K562 (cell line): ENCODE data around the gene GABRB2. TPM values are rescaled to one million over a fixed set of nuclear protein-coding genes. Genes with fewer than 3 reads are reported as not detected.

Source experiments
- ATAC-seq: fragments of 200-7000 bp; cut with Tn5 transposase; 3 replicates; pipeline ENCODE4 v1.9.1; 2020; ENCODE audit warnings: moderate library complexity
- BruUV-seq: library from RNA; stranded (reverse); fragments of 400-500 nt; replicated peaks from 2 replicates; lab custom pipeline; 2021; lab: Mats Ljungman, UMichigan
- CTCF ChIA-PET: fragments of 300-600 bp; formaldehyde crosslinking; extraction: SDS; loops from one replicate; lab custom pipeline; 2021; ENCODE audit warnings: low intra/inter-chr PET ratio; lab: Yijun Ruan, JAX
- POLR2A ChIA-PET: fragments of 300-600, 350-650 bp; sonication (Branson Sonifier 250); formaldehyde crosslinking; extraction: SDS; loops from one replicate; lab custom pipeline; 2021; ENCODE audit warnings: antibody characterized with exemption, inconsistent platforms; lab: Yijun Ruan, JAX
- DNase-seq, 4 experiments: peaks; one replicate each; pipeline versions ENCODE4 v3.0.0 to v3.0.0-alpha.2; 2011 to 2018; ENCODE audit warnings: low spot score in 3 of 4, mixed read lengths in 3 of 4; ENCODE audit errors: extremely low read depth in 1 of 4
- FAIRE-seq: peaks from 2 replicates; lab custom pipeline; 2011; peaks lifted over from hg19 to GRCh38; lab: Jason Lieb, UNC
- H2AFZ ChIP-seq: 2 replicates; pipeline ENCODE4 v1.6.0; 2011; ENCODE audit warnings: low read depth, low read length, control low read depth, inconsistent platforms
- H3K27ac ChIP-seq: fragments of 200-600 bp; 3 replicates; pipeline ENCODE4 v1.8.0; 2011; ENCODE audit warnings: low read depth, mild to moderate bottlenecking, control low read depth, inconsistent platforms, low read length, moderate library complexity, mixed read lengths; ENCODE audit errors: extremely low read depth
- H3K27me3 ChIP-seq, 2 experiments: fragments of 300-600 bp in 1 of 2; 2 replicates in 1 of 2; 3 replicates in 1 of 2; pipeline versions ENCODE4 v1.6.0 to v1.8.0; 2011; ENCODE audit warnings: inconsistent platforms in 2 of 2, low read length in 2 of 2, mild to moderate bottlenecking in 1 of 2, mixed read lengths in 1 of 2, moderate library complexity in 1 of 2; ENCODE audit not compliant: control insufficient read depth in 2 of 2, insufficient read depth in 2 of 2
- H3K36me3 ChIP-seq: fragments of 300-600 bp; 3 replicates; pipeline ENCODE4 v1.8.0; 2011; ENCODE audit warnings: mild to moderate bottlenecking, low read length, inconsistent platforms; ENCODE audit not compliant: control insufficient read depth, insufficient read depth
- H3K4me1 ChIP-seq, 2 experiments: fragments of 200-600 bp in 1 of 2; replicated peaks in 1 of 2; 2 replicates in 1 of 2; 3 replicates in 1 of 2; pipeline versions ENCODE4 v1.5.1 to v1.8.0; 2011; ENCODE audit warnings: inconsistent platforms in 2 of 2, low read length in 2 of 2, mild to moderate bottlenecking in 1 of 2, mixed read lengths in 1 of 2, moderate library complexity in 1 of 2; ENCODE audit not compliant: control insufficient read depth in 2 of 2, insufficient read depth in 2 of 2
- H3K4me2 ChIP-seq: 2 replicates; pipeline ENCODE4 v1.6.1; 2011; ENCODE audit warnings: low read length, control low read depth, inconsistent platforms, mixed read lengths; ENCODE audit not compliant: insufficient read depth
- H3K4me3 ChIP-seq: fragments of 200-600 bp; sonication (generic), shearing (Covaris generic); 2 replicates; pipeline ENCODE4 v1.5.1; 2016; ENCODE audit warnings: control low read depth, inconsistent platforms
- H3K79me2 ChIP-seq: fragments of 200-600 bp; 3 replicates; pipeline ENCODE4 v1.8.0; 2011; ENCODE audit warnings: low read length, inconsistent platforms; ENCODE audit not compliant: control insufficient read depth, insufficient read depth
- H3K9ac ChIP-seq, 2 experiments: 2 replicates each; pipeline versions ENCODE4 v1.6.0 to v1.6.1; 2011; ENCODE audit warnings: low read depth in 2 of 2, low read length in 2 of 2, control low read depth in 1 of 2, inconsistent platforms in 1 of 2, mild to moderate bottlenecking in 1 of 2, mixed read lengths in 1 of 2; ENCODE audit not compliant: insufficient read depth in 1 of 2
- H3K9me1 ChIP-seq: one replicate; pipeline ENCODE4 v1.6.0; 2011; ENCODE audit warnings: inconsistent platforms, mild to moderate bottlenecking, low read length, moderate library complexity; ENCODE audit not compliant: control insufficient read depth, insufficient read depth
- H3K9me3 ChIP-seq: replicated peaks from 2 replicates; pipeline ENCODE4 v1.5.1; 2011; ENCODE audit warnings: low read depth, low read length, inconsistent platforms; ENCODE audit not compliant: control insufficient read depth, insufficient read depth
- H4K20me1 ChIP-seq: replicated peaks from 2 replicates; pipeline ENCODE4 v1.6.1; 2011; ENCODE audit warnings: low read length, inconsistent platforms, mixed read lengths; ENCODE audit not compliant: control insufficient read depth, insufficient read depth
- DPF2 ChIP-seq: fragments of 450-650 bp; IDR thresholded peaks from 2 replicates; pipeline ENCODE4 v1.6.1; 2016
- ELF4 ChIP-seq: fragments of 450-650 bp; formaldehyde crosslinking; IDR thresholded peaks from 2 replicates; pipeline ENCODE4 v1.4.0; 2022; ENCODE audit warnings: missing genetic modification characterization
- FOXA1 ChIP-seq: fragments of 450-650 bp; IDR thresholded peaks from 2 replicates; pipeline ENCODE4 v1.6.1; 2016; ENCODE audit warnings: mild to moderate bottlenecking, borderline replicate concordance
- THRAP3 ChIP-seq: fragments of 450-650 bp; IDR thresholded peaks from 2 replicates; pipeline ENCODE4 v1.6.1; 2016; ENCODE audit warnings: mild to moderate bottlenecking, inconsistent platforms, borderline replicate concordance
- ZNF175 ChIP-seq: fragments of 200-800 bp; sonication (Bioruptor generic); IDR thresholded peaks from 2 replicates; pipeline ENCODE4 v1.6.1; 2016; ENCODE audit warnings: low read depth, mild to moderate bottlenecking, missing genetic modification characterization, missing compliant biosample characterization
- ZNF311 ChIP-seq: fragments of 250-450 bp; sonication (Bioruptor Pico); IDR thresholded peaks from 2 replicates; pipeline ENCODE4 v1.4.0; 2020; ENCODE audit warnings: mild to moderate bottlenecking, moderate library complexity
- WGBS: fragments of 100-300 bp; shearing (Covaris generic); methylation state at CpG from one replicate; pipeline ENCODE4 v1.1.6; 2016; ENCODE audit warnings: low coverage, mixed read lengths; ENCODE audit not compliant: insufficient coverage; ENCODE audit errors: missing lambda C conversion rate; 5-methylcytosine and 5-hydroxymethylcytosine counted together
- in situ Hi-C: fragments of 300-500 bp; cut with MboI; formaldehyde crosslinking; loops from 4 replicates; pipeline ENCODE4 v1.15.0; 2018; ENCODE audit warnings: inconsistent platforms, mixed read lengths
- intact Hi-C: fragments of 100-400 bp; cut with micrococcal nuclease; formaldehyde crosslinking; loops from 2 replicates; pipeline ENCODE4 v1.14.2; 2022
- polyA plus RNA-seq, 8 experiments: library from polyadenylated mRNA; depleted of rRNA in 4 of 8; stranded (reverse) in 5 of 8; unstranded in 3 of 8; fragments of >200 nt; fragmentation: Nextera tagmentation in 2 of 8; fragmentation: Illumina TruSeq in 1 of 8; extraction: Ambion mirVana in 2 of 8; extraction: Trizol in 1 of 8; gene quantifications; 2 replicates each; pipeline versions ENCODE4 v1.2.1 to v1.2.3, GENCODE V29; 2011 to 2014; ENCODE audit warnings: inconsistent platforms in 1 of 8, missing spikeins in 1 of 8
- total RNA-seq, 7 experiments: library from RNA; depleted of rRNA in 6 of 7; stranded (reverse); fragments of >200 nt in 6 of 7; fragmentation: Illumina TruSeq in 2 of 7; extraction: Trizol in 2 of 7; gene quantifications; 2 replicates each; pipeline versions ENCODE4 v1.2.1 to v1.2.3, GENCODE V29; 2011 to 2021; ENCODE audit warnings: low replicate concordance in 1 of 7
- TF ChIP-seq, protein P1 (sequence below): fragments of 450-650 bp; IDR thresholded peaks from 2 replicates; pipeline ENCODE4 v1.6.1; 2017; ENCODE audit warnings: mild to moderate bottlenecking, moderate library complexity
- TF ChIP-seq, protein P2 (sequence below): fragments of 250-450 bp; sonication (Bioruptor Pico); IDR thresholded peaks from 2 replicates; pipeline ENCODE4 v1.4.0; 2020; ENCODE audit warnings: mild to moderate bottlenecking
- TF ChIP-seq, protein P3 (sequence below), 3 experiments: fragments of 200-800 bp in 1 of 3; fragments of 250-450 bp in 1 of 3; fragments of 450-650 bp in 1 of 3; sonication (Bioruptor Pico) in 1 of 3; sonication (Bioruptor generic) in 1 of 3; formaldehyde crosslinking in 1 of 3; IDR thresholded peaks; 2 replicates each; pipeline versions ENCODE4 v1.6.1 to v1.8.0; 2016 to 2022; ENCODE audit warnings: mild to moderate bottlenecking in 2 of 3, missing genetic modification characterization in 2 of 3, missing compliant biosample characterization in 1 of 3, moderate library complexity in 1 of 3

GABRB2 gene
- total and polyA plus RNA-seq, 9 of the 15 experiments (the other 6 are each of a cell fraction or from before 2014, with no cell fraction given), result not detected

DNA sequence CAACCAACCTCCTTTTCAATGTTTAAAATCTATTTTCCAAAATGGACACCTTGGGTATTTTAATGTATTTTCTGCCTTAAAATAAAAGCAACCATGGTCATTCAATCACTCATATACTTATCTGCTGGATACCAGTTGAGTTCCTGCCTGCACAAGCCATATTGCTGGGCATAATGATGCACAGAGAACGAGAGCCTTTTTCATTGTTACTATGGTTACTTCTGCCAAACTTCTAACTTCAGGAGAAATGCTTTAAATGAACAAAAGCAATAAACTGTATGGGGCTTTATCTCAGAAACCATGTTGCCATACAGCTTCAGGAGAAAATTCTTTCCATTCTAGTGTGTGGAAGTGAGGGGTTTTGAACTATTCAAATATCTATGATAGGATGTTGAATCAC lies 269.5 kb downstream of the GABRB2 start:
- H4K20me1 ChIP-seq, result no peaks in the 10 kb centered on the region
- no peak overlapping the region for H2AFZ ChIP-seq
- no peak overlapping the region for H3K4me3 ChIP-seq
- no TSS peak for BruUV-seq
- no peaks in the 10 kb centered on the region for H3K4me1 ChIP-seq
- FAIRE-seq (no peak), ATAC-seq (no peak)
- H3K27me3 ChIP-seq, result no peaks in the 10 kb centered on the region
- H3K4me2 ChIP-seq, result no peak overlapping the region
- H3K9me3 ChIP-seq, result peaks cover 2% of the 10 kb centered on the region; the same call in 1 of the 2 replicates
- no peak overlapping the region for H3K27ac ChIP-seq
- in situ Hi-C loops, result no loop called here
- no peaks in the 10 kb centered on the region for H3K79me2 ChIP-seq
- TF ChIP-seq, protein P1, sequence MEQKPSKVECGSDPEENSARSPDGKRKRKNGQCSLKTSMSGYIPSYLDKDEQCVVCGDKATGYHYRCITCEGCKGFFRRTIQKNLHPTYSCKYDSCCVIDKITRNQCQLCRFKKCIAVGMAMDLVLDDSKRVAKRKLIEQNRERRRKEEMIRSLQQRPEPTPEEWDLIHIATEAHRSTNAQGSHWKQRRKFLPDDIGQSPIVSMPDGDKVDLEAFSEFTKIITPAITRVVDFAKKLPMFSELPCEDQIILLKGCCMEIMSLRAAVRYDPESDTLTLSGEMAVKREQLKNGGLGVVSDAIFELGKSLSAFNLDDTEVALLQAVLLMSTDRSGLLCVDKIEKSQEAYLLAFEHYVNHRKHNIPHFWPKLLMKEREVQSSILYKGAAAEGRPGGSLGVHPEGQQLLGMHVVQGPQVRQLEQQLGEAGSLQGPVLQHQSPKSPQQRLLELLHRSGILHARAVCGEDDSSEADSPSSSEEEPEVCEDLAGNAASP, result no peak
- no peak for TF ChIP-seq FOXA1
- TF ChIP-seq, all 486 proteins: peak for 0
- 0% methylated on average over 1 of the region's 1 CpG for WGBS
- Histone ChIP-seq H3K36me3 (no peaks in the 10 kb centered on the region), H3K9me1 (no peaks in the 10 kb centered on the region), H3K9ac (no peak overlapping the region)
- no peak for DNase-seq
- ChIA-PET POLR2A (no interaction called here), CTCF (no interaction called here)
- intact Hi-C loops, result no loop called here

DNA sequence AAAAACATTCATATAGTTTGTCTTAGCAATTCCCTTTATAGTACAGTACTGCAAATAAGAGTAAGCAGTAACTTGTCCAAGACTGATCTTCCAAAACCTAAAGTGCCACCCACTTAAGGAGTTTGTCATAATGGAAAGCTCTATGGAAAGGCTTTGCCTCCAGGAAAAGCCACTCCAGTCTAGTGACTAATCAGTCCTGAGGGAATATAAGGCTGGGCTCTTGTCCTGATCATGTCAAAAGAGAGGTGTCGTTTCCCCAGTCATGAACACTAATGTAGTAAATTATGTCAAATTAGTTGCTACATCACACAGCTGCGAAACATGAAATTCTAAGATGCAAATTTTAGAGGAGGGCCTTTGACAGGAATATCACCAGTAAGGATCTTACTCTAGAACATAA lies 271.6 kb downstream of the GABRB2 start:
- no peaks in the 10 kb centered on the region for H3K36me3 ChIP-seq
- H3K27me3 ChIP-seq, result no peaks in the 10 kb centered on the region
- no peak overlapping the region for H3K4me2 ChIP-seq
- no peaks in the 10 kb centered on the region for H3K9me1 ChIP-seq
- H3K27ac ChIP-seq, result no peak overlapping the region
- no peaks in the 10 kb centered on the region for H3K79me2 ChIP-seq
- no peaks in the 10 kb centered on the region for H4K20me1 ChIP-seq
- ChIA-PET POLR2A (no interaction called here), CTCF (no interaction called here)
- intact Hi-C loops, result no loop called here
- 8% methylated on average over 2 of the region's 2 CpGs for WGBS
- no peak overlapping the region for H2AFZ ChIP-seq
- in situ Hi-C loops, result no loop called here
- no peak overlapping the region for H3K4me3 ChIP-seq
- FAIRE-seq (no peak), DNase-seq (no peak), ATAC-seq (no peak)
- no peak overlapping the region for H3K9ac ChIP-seq
- H3K4me1 ChIP-seq, result no peaks in the 10 kb centered on the region
- BruUV-seq, result no TSS peak
- H3K9me3 ChIP-seq, result peaks cover 2% of the 10 kb centered on the region; the same call in 1 of the 2 replicates
- TF ChIP-seq ELF4 (CRISPR knock-in tag) (no peak), THRAP3 (no peak), DPF2 (no peak), ZNF175 (CRISPR knock-in tag) (no peak), ZNF311 (CRISPR knock-in tag) (no peak)
- TF ChIP-seq, protein P2, sequence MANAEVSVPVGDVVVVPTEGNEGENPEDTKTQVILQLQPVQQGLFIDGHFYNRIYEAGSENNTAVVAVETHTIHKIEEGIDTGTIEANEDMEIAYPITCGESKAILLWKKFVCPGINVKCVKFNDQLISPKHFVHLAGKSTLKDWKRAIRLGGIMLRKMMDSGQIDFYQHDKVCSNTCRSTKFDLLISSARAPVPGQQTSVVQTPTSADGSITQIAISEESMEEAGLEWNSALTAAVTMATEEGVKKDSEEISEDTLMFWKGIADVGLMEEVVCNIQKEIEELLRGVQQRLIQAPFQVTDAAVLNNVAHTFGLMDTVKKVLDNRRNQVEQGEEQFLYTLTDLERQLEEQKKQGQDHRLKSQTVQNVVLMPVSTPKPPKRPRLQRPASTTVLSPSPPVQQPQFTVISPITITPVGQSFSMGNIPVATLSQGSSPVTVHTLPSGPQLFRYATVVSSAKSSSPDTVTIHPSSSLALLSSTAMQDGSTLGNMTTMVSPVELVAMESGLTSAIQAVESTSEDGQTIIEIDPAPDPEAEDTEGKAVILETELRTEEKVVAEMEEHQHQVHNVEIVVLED, result no peak
- TF ChIP-seq, protein P3, sequence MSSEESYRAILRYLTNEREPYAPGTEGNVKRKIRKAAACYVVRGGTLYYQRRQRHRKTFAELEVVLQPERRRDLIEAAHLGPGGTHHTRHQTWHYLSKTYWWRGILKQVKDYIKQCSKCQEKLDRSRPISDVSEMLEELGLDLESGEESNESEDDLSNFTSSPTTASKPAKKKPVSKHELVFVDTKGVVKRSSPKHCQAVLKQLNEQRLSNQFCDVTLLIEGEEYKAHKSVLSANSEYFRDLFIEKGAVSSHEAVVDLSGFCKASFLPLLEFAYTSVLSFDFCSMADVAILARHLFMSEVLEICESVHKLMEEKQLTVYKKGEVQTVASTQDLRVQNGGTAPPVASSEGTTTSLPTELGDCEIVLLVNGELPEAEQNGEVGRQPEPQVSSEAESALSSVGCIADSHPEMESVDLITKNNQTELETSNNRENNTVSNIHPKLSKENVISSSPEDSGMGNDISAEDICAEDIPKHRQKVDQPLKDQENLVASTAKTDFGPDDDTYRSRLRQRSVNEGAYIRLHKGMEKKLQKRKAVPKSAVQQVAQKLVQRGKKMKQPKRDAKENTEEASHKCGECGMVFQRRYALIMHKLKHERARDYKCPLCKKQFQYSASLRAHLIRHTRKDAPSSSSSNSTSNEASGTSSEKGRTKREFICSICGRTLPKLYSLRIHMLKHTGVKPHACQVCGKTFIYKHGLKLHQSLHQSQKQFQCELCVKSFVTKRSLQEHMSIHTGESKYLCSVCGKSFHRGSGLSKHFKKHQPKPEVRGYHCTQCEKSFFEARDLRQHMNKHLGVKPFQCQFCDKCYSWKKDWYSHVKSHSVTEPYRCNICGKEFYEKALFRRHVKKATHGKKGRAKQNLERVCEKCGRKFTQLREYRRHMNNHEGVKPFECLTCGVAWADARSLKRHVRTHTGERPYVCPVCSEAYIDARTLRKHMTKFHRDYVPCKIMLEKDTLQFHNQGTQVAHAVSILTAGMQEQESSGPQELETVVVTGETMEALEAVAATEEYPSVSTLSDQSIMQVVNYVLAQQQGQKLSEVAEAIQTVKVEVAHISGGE (CRISPR knock-in tag; IDR thresholded peaks at IDR 0.05), result no peak
